ENCODE results near the gene KRTAP5-3.

GRCh38 chr11:1622086-1622485 lies 13.8 kb upstream of the KRTAP5-3 start, which contains the start of gene KRTAP5-4:
- TF ChIP-seq KLF7 (tag by site-specific recombination; IDR thresholded peaks at IDR 0.05; ENCODE audit: borderline replicate concordance) (no peak), ZNF140 (tag by site-specific recombination; IDR thresholded peaks at IDR 0.05) (no peak), BCL11A (tag by site-specific recombination; IDR thresholded peaks at IDR 0.05; ENCODE audit: low read depth) (no peak), CTCF (tag by site-specific recombination; IDR thresholded peaks at IDR 0.05) (no peak), MZF1 (tag by site-specific recombination; IDR thresholded peaks at IDR 0.05; ENCODE audit: borderline replicate concordance) (no peak), YY1 (tag by site-specific recombination; IDR thresholded peaks at IDR 0.05) (no peak)

Measured in HEK293 (cell line).